HG03575 (cell line): ENCODE results near the gene NFATC2IP.
"Not testable (repeated sequence)": the region's sequence is repeated elsewhere in the genome, so short reads cannot be mapped to it uniquely, and the experiment has no call there.

Experiments
- ATAC-seq: cut with Tn5 transposase; IDR thresholded peaks from one replicate; pipeline ENCODE4 v1.9.1; 2021; ENCODE audit not compliant: unreplicated experiment, insufficient number of reproducible peaks, low FRiP score; ENCODE audit errors: extremely low read depth

NFATC2IP gene

GRCh38 chr16:28958216-28958615, 7.5 kb downstream of the NFATC2IP start:
- ATAC-seq = no peak

GRCh38 chr16:28958836-28959235, 8.1 kb downstream of the NFATC2IP start:
- no peak for ATAC-seq

GRCh38 chr16:28964072-28964471, 13.3 kb downstream of the NFATC2IP start:
- no peak for ATAC-seq

- ATAC-seq = no peak
Observed at GRCh38 chr16:28964496-28964895, 13.8 kb downstream of the NFATC2IP start.

GRCh38 chr16:28967156-28967555, 16.4 kb downstream of the NFATC2IP start:
- no peak for ATAC-seq

GRCh38 chr16:28969696-28970095, 19.0 kb downstream of the NFATC2IP start:
- not testable (repeated sequence) for ATAC-seq

GRCh38 chr16:28974007-28974436, 23.3 kb downstream of the NFATC2IP start:
- ATAC-seq = no peak

GRCh38 chr16:28974437-28975157, 23.9 kb downstream of the NFATC2IP start, which contains the start of gene SPNS1:
Gene SPNS1 (plus strand): TSS chr16:28974778. CDS start chr16:28975152, 374 bp downstream.
- no peak for ATAC-seq

GRCh38 chr16:28975158-28975599, 24.4 kb downstream of the NFATC2IP start:
- ATAC-seq = no peak

- no peak for ATAC-seq
Observed at GRCh38 chr16:28977703-28978662, 27.2 kb downstream of the NFATC2IP start.

- ATAC-seq = not testable (repeated sequence)
Observed at GRCh38 chr16:28980330-28980729, 29.6 kb downstream of the NFATC2IP start.

- no peak for ATAC-seq
Observed at GRCh38 chr16:28980929-28981328, 30.2 kb downstream of the NFATC2IP start.

GRCh38 chr16:28981517-28981916, 30.8 kb downstream of the NFATC2IP start:
- no peak for ATAC-seq

- ATAC-seq = no peak
Observed at GRCh38 chr16:28982418-28982817, 31.7 kb downstream of the NFATC2IP start.

- no peak for ATAC-seq
Observed at GRCh38 chr16:28982949-28983348, 32.2 kb downstream of the NFATC2IP start.

GRCh38 chr16:28983644-28984043, 32.9 kb downstream of the NFATC2IP start:
- ATAC-seq = no peak

- no peak for ATAC-seq
Observed at GRCh38 chr16:28984091-28984490, 33.4 kb downstream of the NFATC2IP start.

GRCh38 chr16:28984619-28985135, 33.9 kb downstream of the NFATC2IP start, which contains the start of gene LAT:
Gene LAT (plus strand): TSS chr16:28985052. CDS start chr16:28985418, 366 bp downstream.
- no peak for ATAC-seq

- ATAC-seq = no peak
Observed at GRCh38 chr16:28985211-28986041, 34.7 kb downstream of the NFATC2IP start.
